ENCODE data around the gene TTLL8. TPM values are rescaled to one million over a fixed set of nuclear protein-coding genes. Genes with fewer than 3 reads are reported as not detected.

TTLL8 gene
- total RNA-seq, 1 experiment from 2014 or later, result not detected

DNA sequence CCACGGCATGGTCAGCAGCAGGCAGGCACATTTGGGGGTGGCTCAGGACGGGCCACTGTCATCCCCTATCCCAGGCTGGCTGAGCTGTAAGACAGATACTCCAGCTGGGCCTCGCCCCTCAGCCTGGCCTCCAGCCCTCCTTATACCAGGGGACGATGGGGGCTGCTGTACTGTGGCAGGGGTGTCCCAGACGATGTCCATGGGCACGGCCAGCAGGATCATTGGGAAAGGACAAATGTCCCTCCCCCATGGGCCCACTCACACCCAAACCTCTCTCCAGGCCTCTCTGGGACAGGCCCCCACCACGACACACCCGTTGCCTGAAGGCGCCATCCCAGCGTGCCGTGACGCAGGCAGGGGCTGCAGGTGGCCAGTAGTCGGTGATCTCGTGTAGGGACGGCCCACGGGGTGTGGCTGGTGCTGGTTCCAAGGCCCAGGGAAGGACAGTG is 44.0 kb downstream of the TTLL8 start:
- POLR2A ChIA-PET, result interaction anchor here (0.6 kb wide), 1 partner anchor 46 kb away, joined by 5 read pairs; no protein-coding TSS in a partner anchor
- no peak for ATAC-seq
- DNase-seq (ENCODE audit: low spot score), result no peak
- no peaks in the 10 kb centered on the region for H3K36me3 Mint-ChIP-seq
- no peak overlapping the region; the same call in 1 of the 2 replicates for H3K4me3 Mint-ChIP-seq
- H3K9me3 Mint-ChIP-seq, result peaks cover 2% of the 10 kb centered on the region; the same call in 1 of the 2 replicates
- CTCF ChIA-PET, result interaction anchor here (0.6 to 4.1 kb wide), 2 partner anchors 16 to 45 kb away, joined by 3 to 25 read pairs; no protein-coding TSS in a partner anchor
- TF ChIP-seq JUN (CRISPR knock-in tag; IDR thresholded peaks at IDR 0.05), result no peak
- no peak overlapping the region for H3K27ac Mint-ChIP-seq
- H3K4me1 Mint-ChIP-seq, result peaks cover 13% of the 10 kb centered on the region
- H3K27me3 Mint-ChIP-seq (ENCODE audit: low read depth), result peaks cover 63% of the 10 kb centered on the region

DNA sequence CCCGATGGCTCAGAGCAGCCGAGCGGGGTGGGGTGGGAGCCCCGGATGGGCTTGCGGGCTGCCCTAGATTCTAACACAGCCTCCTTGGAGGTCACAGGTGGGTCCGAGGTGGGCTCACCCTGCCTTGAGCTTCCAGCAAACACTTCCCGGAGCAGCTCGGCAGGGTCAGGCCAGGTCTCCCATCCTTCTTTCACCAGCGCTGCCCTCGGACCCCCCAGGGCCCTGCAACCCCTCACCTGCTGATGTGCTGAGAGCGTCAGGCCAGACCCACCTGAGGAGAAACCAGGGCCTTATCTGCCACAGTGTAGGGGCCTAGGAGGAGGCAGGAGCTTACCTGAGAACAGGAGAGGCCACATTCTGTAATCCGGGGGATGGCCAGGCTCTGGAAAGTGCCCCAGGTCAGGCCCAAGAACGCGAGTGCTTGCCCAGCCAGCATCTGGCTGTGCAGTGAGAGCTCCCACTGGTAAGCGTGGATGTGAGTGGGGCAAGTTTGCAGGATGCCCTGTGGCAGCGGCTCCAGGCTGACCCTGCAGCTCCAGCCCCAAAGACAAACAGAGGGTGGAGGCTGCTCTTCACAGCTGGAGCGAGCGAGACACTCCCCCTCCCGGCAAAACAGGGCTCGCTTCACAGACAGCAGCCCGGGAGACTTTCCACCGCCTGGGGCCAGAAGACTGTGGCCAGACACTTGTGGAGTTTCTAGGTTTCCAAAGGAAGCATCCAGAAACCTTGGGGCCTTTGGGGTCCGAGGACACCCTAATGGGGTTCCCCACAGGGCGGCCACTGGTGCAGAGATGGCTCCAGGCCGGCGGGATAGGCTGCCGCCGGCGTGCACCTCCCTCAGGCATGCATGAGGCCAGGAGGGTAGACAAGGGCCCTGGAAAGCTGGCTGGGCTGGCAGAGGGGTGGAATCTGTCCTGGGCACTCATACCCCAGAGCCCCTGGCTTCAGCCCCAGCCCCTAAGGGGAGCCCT is 45.6 kb downstream of the TTLL8 start, which contains the start of gene IL17REL:
Gene IL17REL (minus strand): TSS at position 555 of the 971 bp plus-strand sequence. CDS start 119 bp downstream, at position 436.
- peak within 1 kb of the TSS; percentile 65 for H3K4me3 Mint-ChIP-seq
- no peaks in the 10 kb centered on the region for H3K9me3 Mint-ChIP-seq
- H3K27me3 Mint-ChIP-seq (ENCODE audit: low read depth), result peaks cover 52% of the 10 kb centered on the region
- no peaks in the 10 kb centered on the region for H3K36me3 Mint-ChIP-seq
- DNase-seq (ENCODE audit: low spot score), result no peak
- no peak within 1 kb of the TSS for H3K27ac Mint-ChIP-seq
- ATAC-seq, result no peak
- no peak for TF ChIP-seq RELA (CRISPR knock-in tag; IDR thresholded peaks at IDR 0.05; ENCODE audit: borderline replicate concordance)
- TF ChIP-seq, protein P1, sequence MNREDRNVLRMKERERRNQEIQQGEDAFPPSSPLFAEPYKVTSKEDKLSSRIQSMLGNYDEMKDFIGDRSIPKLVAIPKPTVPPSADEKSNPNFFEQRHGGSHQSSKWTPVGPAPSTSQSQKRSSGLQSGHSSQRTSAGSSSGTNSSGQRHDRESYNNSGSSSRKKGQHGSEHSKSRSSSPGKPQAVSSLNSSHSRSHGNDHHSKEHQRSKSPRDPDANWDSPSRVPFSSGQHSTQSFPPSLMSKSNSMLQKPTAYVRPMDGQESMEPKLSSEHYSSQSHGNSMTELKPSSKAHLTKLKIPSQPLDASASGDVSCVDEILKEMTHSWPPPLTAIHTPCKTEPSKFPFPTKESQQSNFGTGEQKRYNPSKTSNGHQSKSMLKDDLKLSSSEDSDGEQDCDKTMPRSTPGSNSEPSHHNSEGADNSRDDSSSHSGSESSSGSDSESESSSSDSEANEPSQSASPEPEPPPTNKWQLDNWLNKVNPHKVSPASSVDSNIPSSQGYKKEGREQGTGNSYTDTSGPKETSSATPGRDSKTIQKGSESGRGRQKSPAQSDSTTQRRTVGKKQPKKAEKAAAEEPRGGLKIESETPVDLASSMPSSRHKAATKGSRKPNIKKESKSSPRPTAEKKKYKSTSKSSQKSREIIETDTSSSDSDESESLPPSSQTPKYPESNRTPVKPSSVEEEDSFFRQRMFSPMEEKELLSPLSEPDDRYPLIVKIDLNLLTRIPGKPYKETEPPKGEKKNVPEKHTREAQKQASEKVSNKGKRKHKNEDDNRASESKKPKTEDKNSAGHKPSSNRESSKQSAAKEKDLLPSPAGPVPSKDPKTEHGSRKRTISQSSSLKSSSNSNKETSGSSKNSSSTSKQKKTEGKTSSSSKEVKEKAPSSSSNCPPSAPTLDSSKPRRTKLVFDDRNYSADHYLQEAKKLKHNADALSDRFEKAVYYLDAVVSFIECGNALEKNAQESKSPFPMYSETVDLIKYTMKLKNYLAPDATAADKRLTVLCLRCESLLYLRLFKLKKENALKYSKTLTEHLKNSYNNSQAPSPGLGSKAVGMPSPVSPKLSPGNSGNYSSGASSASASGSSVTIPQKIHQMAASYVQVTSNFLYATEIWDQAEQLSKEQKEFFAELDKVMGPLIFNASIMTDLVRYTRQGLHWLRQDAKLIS (CRISPR knock-in tag; IDR thresholded peaks at IDR 0.05; ENCODE audit: borderline replicate concordance), result no peak
- H3K4me1 Mint-ChIP-seq, result peaks cover 16% of the 10 kb centered on the region
- ChIA-PET POLR2A (interaction anchor here (1.1 kb wide), 1 partner anchor 174 kb away, joined by 3 read pairs; no protein-coding TSS in a partner anchor), CTCF (interaction anchor here (1.1 to 4.1 kb wide), 4 partner anchors 18 to 47 kb away, joined by 4 to 25 read pairs (median 10); no protein-coding TSS in a partner anchor)

DNA sequence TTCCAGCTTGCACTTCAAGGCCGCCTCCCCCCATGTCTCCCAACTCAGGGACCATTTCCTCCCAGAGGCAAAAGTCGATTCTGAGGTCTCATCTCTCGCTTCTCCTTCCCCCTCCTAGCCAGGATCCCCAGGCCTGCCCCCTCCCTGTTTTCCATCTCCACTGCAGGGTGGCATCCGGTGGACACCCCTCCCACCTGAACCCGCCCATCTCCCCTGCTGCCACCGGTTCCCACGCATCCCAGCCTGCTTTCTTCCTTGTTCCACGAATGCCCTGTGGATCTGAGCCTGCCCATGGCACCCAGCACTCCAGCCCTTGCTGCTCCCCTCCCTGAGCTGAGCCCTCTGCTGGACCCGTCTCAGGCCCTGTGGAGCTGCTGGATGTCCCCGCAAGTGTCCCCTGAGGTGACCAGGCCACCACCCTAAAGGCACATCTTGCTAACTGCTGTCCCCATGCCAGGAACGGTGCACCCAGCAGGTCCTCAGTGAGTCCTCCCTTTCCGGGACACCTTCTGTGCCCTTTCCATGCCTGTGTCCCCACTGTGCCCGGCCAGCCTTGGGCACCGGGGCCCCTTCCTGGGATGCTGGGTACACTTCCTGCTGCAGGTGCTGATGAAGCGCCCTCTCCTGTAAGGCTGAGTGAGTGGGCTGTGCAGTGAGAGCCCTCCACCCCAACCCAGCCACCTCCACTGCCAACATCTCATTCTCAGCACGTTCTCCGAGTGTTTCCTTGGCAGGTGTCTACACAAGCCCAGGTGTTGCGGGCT is 46.5 kb downstream of the TTLL8 start:
- H3K27ac Mint-ChIP-seq, result no peak overlapping the region
- peaks cover 16% of the 10 kb centered on the region for H3K4me1 Mint-ChIP-seq
- no peaks in the 10 kb centered on the region for H3K36me3 Mint-ChIP-seq
- H3K4me3 Mint-ChIP-seq, result peak overlapping the region; percentile 65
- ChIA-PET POLR2A (no interaction called here), CTCF (interaction anchor here (0.8 to 4.1 kb wide), 5 partner anchors 16 to 48 kb away, joined by 3 to 25 read pairs (median 6); no protein-coding TSS in a partner anchor)
- TF ChIP-seq GABPB1 (CRISPR knock-in tag; IDR thresholded peaks at IDR 0.05) (no peak), SOX15 (CRISPR knock-in tag; IDR thresholded peaks at IDR 0.05) (no peak), ZNF232 (CRISPR knock-in tag; IDR thresholded peaks at IDR 0.05) (no peak), NFYB (CRISPR knock-in tag; conservative IDR thresholded peaks at IDR 0.05; ENCODE audit: low read depth) (no peak), ZNF671 (CRISPR knock-in tag; IDR thresholded peaks at IDR 0.05) (no peak)
- TF ChIP-seq, protein P2, sequence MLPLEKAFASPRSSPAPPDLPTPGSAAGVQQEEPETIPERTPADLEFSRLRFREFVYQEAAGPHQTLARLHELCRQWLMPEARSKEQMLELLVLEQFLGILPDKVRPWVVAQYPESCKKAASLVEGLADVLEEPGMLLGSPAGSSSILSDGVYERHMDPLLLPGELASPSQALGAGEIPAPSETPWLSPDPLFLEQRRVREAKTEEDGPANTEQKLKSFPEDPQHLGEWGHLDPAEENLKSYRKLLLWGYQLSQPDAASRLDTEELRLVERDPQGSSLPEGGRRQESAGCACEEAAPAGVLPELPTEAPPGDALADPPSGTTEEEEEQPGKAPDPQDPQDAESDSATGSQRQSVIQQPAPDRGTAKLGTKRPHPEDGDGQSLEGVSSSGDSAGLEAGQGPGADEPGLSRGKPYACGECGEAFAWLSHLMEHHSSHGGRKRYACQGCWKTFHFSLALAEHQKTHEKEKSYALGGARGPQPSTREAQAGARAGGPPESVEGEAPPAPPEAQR (CRISPR knock-in tag; IDR thresholded peaks at IDR 0.05), result no peak
- TF ChIP-seq, protein P3, sequence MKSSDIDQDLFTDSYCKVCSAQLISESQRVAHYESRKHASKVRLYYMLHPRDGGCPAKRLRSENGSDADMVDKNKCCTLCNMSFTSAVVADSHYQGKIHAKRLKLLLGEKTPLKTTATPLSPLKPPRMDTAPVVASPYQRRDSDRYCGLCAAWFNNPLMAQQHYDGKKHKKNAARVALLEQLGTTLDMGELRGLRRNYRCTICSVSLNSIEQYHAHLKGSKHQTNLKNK (CRISPR knock-in tag; IDR thresholded peaks at IDR 0.05), result no peak
- TF ChIP-seq, protein P4, sequence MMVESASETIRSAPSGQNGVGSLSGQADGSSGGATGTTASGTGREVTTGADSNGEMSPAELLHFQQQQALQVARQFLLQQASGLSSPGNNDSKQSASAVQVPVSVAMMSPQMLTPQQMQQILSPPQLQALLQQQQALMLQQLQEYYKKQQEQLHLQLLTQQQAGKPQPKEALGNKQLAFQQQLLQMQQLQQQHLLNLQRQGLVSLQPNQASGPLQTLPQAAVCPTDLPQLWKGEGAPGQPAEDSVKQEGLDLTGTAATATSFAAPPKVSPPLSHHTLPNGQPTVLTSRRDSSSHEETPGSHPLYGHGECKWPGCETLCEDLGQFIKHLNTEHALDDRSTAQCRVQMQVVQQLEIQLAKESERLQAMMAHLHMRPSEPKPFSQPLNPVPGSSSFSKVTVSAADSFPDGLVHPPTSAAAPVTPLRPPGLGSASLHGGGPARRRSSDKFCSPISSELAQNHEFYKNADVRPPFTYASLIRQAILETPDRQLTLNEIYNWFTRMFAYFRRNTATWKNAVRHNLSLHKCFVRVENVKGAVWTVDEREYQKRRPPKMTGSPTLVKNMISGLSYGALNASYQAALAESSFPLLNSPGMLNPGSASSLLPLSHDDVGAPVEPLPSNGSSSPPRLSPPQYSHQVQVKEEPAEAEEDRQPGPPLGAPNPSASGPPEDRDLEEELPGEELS (CRISPR knock-in tag; IDR thresholded peaks at IDR 0.05), result no peak
- TF ChIP-seq, protein P5, sequence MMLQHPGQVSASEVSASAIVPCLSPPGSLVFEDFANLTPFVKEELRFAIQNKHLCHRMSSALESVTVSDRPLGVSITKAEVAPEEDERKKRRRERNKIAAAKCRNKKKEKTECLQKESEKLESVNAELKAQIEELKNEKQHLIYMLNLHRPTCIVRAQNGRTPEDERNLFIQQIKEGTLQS (CRISPR knock-in tag; conservative IDR thresholded peaks at IDR 0.05), result no peak
- TF ChIP-seq, protein P6, sequence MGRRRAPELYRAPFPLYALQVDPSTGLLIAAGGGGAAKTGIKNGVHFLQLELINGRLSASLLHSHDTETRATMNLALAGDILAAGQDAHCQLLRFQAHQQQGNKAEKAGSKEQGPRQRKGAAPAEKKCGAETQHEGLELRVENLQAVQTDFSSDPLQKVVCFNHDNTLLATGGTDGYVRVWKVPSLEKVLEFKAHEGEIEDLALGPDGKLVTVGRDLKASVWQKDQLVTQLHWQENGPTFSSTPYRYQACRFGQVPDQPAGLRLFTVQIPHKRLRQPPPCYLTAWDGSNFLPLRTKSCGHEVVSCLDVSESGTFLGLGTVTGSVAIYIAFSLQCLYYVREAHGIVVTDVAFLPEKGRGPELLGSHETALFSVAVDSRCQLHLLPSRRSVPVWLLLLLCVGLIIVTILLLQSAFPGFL (CRISPR knock-in tag; IDR thresholded peaks at IDR 0.05; ENCODE audit: borderline replicate concordance), result no peak
- no peaks in the 10 kb centered on the region for H3K9me3 Mint-ChIP-seq
- H3K27me3 Mint-ChIP-seq (ENCODE audit: low read depth), result peaks cover 51% of the 10 kb centered on the region
- DNase-seq (ENCODE audit: low spot score), result no peak
- ATAC-seq, result no peak

Data from WTC11 (cell line).